Activated naive CD8-positive, alpha-beta T cell treated with anti-CD3 and anti-CD28 coated beads, Interleukin-2, amount 50 U/mL, for 16 hours (primary cell): ENCODE data around the gene MTMR3.

ENCODE experiments used
- DNase-seq: peaks from one replicate; pipeline ENCODE4 v3.0.0-alpha.2; 2020; ENCODE audit warnings: low read depth, low spot score

MTMR3 gene

DNA sequence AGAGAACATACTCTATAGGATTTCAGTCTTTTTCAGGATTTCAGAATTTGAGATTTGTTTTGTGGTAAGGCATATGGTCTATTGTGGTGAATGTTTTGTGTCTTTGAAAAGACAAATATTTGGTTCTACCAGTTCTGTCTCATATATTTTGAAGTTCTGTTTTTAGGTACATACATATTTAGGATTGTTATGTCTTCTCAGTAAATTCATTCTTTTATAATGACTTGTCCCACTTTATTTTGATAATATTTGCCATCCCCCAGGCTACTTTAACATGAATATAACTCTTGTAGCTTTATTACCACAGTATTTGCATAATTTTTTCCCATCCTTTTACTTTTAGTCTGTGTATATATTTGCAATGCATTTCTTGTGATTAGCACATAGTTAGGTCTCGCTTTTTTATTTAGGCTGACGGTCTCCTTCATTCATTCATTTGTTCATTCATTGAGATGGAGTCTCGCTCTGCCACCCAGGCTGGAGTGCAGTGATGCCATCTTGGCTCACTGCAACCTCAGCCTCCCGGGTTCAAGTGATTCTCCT is 32.1 kb downstream of the MTMR3 start:
- DNase-seq, result no peak

DNA sequence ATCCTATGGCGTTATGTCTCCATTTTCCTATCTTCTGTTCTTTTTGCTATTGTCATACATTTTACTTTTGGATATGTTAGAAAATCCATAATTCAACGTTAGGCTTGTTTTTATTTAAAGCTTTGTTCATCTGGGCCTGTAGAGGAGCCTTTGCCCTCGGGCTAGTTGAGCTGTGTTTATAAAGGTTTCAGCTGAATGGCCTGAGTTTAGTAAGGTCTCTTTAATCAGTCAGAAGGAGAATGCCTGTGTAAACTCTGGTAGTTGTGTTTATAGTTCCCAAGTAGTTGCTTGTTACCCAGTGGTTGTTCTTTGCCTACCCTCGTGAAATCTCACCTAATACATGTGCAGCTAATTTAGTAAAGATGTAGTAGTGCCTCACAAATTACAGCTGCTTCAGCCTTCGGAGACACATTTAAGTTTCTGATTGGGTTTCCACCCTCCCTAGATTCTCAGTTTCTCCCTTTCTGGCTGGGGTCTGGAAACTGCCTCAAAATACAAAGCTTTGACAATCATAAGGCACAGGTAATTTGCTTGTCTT is 33.1 kb downstream of the MTMR3 start:
- DNase-seq, result no peak

DNA sequence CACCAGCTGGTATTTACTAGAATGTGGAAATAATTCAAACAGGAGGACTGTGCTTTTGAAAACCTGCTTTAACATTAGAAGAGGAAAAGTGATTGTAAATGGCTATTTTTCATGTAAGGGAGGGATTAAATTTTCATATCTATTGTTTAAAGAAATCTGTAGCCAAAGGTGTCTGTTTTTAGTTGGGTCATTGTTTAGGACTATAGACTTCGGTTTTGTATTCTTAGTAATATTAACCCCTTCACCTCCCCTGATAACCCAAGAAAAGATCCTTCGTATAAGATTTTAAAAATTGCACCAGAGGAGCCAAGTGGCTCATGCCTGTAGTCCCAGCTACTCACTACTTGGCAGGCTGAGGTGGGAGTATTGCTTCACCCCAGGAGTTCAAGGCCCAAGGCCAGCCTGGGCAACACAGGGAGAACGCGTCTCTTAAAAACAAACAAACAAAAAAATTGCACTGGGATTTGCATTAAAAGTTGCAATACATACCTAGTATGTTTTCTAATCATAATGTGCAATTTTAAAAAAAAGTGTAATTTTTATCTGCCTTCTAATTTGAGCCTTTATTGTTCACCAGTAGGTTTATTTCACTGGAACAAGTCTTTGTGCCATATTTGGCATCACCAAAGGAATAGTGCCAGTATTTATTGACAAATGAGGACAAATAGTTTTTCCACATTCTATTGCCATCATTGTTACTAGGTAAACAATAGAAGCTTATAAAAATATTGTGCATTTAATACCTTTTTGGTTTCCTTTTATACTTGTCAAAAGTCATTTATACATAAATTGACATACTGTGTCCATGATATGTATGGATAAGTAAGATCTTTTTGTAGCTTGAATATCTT is 34.3 kb downstream of the MTMR3 start:
- no peak for DNase-seq

DNA sequence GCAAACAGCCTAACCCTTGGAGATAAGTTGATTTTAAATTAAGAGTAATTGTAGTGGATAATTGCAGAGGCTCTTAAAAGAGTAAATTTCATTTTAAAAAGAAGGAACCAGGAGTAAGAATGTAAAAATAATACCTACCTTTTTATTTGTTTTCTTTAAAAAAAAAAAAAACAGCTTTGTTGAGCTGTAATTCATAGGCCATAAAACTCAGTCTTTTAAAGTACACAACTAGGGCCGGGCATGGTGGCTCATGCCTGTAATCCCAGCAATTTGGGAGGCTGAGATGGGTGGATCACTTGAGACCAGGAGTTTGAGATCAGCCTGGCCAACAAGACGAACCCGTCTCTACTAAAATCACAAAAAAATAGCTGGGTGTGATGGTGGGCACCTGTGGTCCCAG is 42.4 kb downstream of the MTMR3 start:
- DNase-seq, result no peak

DNA sequence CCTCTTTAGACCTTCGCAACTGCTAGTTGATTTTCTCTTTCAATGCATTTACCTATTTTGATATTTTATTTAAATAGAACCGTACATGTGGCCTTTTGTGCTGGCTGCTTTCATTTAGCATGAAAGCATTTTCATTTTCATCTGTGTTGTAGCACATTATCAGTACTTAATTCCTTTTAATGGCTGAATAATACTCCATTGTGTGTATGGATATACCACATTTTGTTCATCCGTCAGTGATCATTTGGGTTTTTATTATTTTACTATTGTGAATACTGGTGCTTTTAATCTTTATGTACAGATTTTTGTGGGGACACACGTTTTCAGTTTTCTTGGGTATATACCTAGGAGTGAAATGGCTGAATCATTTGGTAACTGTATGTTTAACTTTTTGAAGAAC is 43.1 kb downstream of the MTMR3 start:
- DNase-seq, result no peak

DNA sequence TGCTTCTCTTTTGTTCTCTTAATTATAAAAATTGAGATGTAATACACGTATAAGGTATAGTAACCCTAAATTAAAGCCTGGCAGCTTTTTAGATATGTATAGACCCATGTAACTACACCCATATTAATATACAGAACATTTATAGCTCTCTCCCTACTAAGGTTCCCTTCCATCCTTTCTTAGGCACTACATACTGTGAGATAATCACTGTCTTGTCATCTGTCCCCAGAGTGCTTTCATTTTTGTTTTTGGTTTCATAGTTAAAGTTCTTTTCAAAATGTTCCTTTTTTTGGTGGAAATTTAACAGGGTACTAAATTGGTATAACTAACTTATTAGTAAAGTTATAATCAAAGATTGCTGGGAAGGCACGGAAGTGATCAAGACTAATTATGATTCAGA is 49.2 kb downstream of the MTMR3 start:
- DNase-seq, result no peak

DNA sequence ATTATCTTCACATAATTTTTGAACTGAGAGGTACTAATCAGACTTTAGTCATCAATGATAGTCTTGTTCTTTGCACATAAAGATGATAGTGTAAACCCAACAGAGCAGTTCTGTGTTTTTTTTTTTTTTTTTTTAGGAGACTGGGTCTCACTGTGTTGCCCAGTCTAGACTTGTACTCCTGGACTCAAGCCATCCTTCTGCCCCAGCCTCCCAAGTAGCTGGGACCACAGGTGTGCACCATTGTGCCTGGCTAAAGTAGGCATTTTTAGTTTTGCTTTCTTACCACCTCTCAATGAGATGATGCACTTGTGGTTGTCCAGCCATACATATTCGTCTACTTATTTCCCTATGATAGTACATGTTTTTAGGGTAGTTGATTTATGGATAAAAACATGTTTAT is 50.6 kb downstream of the MTMR3 start:
- DNase-seq, result no peak

DNA sequence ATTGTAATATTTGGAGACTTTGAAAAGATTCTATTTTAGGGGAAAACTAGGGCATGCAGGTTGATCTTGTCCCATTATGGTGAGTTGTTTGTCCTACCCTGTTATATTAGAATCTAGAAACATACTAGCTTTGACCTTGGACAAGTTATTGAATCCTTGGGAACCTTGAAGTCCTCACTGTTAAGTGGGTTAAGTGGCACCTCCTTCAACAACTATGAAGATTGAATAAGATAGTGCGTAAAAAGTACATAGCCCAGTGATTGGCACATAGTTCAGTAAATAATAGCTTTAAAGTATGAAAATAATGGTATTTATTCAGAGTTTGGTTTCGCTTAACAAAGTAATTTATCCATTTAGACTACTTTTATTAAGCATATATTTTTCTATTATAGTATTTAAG is 51.6 kb downstream of the MTMR3 start:
- no peak for DNase-seq

DNA sequence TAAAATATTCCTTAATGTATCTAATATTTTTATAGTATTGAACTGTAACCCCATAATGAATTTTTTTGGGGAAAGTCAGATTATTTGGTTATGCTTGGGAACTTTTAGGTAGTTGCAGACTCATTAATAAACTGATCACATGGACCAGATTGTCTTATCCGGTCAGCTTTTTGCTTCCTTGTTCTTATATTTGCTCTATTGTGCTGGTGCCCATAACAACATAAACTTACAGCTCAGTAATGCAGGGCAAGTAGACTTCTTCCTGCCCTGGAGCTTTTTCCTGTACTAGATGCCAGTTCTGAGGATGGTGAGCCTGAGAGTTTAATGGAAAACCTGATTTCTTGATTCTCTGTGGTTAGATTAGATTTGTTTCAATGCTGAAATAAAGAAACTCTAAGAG is 53.2 kb downstream of the MTMR3 start:
- DNase-seq, result no peak

DNA sequence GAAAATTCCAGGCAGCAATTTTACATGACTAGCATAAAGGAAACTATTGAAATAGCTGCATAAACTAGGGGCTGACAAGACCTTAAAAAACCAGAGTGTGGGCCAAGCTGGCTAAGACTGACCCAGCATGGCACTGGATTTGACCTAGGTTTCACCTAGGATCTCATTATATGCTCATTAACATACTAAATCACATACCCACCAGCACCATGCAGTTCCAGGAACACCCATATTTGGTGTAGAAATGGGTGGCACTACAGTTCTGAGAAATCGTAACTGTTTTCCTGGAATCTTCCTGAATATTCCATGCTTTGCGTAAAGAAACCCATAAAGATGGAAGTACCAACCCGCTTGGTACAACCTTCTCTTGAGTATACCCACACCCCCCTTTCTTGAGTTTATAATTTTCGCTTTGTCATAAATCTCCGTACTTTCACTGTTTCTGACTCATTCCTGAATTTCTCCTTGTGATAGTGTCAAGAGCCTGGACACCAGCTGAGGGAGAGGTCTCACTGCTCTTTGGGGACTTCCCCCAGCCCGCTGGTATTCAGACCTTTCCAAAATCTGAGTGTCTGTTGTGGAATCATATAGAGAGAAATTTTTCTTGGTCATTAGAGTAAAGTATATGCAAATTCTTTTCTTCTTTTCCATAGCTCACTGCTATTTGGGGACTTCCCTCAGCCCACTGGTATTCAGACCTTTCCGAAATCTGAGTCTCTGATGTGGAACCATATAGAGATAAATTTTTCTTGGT is 55.1 kb downstream of the MTMR3 start:
- DNase-seq, result no peak

DNA sequence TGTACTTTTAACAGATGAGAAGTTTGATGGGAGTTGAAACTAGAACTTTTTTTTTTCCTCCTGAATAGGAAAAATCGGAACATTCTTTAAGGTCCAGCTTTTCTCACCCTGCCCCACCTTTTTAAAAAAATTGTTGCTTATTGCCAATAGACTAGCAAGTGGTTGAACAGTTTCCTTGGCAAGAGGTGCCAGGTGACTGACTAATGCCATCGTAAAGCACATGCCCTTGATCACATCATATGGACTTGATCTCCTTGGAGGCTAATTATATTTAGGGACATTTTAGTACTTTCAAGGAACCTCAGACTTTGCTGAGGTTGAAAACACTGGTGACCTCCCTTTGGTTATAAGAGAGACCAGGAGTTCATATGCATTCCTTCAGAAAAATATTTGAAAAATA is 57.6 kb downstream of the MTMR3 start:
- DNase-seq, result no peak

DNA sequence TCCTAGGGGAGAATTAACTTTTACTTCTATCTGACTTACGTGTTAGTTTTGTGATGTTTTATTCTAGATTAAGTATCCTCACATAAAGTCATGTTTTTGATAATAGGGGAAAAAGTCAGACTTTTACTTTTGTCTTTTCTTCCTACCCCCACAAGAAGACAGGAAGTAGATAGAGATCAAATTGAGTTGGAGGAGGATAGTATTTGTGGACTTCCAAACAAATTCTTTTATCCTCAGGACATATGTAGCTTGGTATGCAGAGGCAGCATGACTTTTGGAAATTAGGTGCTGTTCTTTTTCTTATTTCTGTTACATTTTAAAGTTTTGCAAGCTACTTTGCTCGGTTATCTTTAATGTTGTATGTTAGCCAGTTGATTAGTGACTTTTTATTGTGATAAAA is 61.4 kb downstream of the MTMR3 start:
- DNase-seq, result no peak

DNA sequence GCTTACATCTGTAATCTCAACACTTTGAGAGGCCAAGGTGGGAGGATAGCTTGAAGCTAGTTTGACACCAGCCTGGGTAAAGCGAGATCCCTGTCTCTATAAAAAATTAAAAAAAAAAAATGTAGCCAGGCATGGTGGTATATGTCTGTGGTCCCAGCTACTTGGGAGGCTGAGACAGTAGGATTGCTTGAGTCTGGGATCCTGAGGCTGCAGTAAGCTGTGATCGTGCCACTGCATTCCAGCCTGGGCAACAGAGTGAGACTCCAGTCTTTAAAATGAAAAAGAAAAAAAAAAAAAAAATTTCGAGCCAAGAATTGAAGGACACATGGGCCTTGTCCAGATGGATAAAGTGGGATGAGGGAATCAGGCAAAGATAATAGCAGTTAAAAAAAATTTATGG is 62.5 kb downstream of the MTMR3 start:
- no peak for DNase-seq

DNA sequence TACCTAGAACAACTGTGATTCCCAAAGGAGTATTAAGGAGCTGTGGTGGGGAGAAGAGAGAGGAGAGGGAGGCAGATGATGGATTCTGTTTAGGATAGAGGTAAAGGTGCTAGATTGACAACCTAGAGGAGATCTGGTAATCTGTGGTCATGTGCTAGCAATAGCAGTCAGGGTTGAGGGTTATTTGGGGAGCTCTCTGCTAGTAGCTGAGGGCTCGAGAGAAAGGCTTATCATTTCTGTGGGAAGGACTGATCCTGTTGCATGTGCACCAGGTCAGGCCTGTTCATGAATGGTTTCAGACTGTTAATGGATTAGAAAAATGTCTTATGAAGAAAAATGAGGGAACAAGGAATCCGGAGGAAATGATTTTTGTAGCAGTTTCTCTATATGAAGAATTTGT is 63.2 kb downstream of the MTMR3 start:
- DNase-seq, result no peak

DNA sequence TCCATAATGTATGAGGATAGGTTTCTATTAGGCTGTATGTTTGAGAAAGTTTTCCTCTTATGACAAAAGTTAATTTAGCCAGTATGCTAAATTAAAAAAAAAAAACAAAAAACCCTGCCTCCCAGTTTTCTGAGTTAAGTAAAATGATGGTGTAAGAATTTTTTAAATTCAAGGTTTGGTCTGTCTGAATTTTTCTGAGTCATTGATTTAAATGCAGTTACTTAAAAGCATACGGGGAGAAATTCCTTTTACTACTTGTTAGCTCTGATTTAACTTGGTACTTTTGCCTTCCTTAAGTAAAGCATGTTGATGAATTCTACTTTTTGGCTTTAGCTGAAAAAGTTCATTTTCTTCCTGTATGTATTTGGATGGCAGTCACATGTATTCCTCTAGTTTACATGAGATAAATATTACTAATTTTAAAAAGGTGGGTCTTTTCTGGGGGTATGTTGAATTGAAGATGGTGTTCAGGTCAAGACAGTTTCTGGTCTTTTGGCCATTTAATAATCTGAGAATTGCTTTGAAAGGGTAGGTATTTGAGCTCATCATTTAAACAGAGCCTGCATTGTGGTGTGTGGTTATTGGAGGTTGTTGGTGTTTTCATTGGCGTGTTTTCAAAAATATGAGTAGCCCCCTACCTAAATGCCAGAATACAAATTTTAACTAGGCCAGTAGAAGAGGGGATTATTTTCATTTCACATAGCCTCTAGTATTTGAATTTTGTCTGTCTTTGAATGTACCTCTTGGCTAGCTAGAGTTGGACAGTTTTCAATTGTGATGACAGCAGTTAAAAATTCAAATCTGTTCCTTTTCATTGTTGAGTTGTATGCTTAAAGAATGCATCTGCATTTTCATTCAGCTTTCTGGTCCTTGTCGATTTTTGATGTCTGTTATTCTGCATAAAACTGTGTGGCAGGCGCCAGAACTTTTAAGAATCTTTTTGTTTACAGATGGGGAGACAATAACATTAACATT is 64.7 kb downstream of the MTMR3 start:
- DNase-seq, result no peak

DNA sequence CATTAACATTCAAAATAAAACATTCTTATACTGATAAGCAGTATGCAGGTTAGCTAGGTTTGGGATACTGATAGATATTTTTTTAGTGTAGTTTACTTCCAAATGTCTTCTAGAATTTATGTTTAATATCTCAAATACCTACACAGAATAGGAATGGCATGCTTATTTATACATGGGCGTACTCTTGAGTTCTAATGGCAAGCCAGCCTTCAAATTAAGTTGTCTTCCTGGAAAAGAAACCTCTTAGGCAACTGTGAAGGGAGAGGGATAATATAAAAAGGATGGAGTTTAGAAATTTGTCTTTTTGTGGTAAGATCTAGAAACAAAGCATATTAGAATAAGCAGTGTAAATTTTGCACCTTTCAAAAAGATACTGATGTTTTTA is 65.4 kb downstream of the MTMR3 start:
- DNase-seq, result no peak

DNA sequence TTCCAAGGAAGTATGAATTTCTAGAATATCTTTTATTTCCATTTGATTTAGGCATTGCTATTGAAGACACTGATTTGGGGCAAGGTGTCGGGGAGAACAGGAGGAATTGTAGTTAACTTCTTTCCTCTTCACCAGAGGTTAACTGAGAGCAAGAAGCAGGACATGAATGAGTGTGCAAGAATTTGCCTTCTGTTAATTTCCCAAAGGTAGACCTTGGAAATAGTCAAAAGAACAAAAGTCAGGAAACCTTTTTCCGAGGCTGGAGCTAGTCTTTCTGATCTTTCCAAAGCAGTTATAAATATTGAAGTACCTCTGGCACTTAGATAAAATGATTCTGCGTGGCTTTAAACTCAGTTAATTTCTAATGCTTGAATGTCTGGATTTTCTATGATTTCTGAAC is 66.9 kb downstream of the MTMR3 start:
- DNase-seq, result no peak

DNA sequence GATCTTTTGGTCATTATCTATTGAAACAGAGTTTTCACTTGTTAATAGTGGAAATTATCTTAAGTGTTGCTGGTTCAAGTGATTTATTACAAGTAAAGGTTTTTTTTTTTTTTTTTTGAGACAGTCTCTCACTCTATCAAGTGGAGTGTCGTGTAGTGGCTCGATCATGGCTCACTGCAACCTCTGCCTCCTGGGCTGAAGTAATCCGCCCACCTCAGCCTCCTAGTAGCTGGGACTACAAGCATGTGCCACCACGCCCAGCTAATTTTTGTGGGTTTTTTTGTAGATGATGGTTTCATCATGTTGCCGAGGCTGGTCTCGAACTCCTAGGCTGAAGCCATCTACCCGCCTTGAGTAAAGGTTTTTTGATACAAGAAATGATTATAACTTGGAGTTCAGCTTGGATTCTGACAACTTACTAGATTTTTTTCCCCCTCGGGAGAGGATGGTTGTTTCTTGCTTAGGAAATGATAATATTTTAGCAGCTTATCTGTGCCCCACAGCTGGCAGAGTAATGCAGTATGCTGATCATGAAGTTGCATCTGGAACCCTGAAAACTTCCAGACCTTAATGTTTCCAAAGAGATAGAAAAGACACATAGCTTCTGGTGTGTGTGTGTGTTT is 68.9 kb downstream of the MTMR3 start:
- no peak for DNase-seq

DNA sequence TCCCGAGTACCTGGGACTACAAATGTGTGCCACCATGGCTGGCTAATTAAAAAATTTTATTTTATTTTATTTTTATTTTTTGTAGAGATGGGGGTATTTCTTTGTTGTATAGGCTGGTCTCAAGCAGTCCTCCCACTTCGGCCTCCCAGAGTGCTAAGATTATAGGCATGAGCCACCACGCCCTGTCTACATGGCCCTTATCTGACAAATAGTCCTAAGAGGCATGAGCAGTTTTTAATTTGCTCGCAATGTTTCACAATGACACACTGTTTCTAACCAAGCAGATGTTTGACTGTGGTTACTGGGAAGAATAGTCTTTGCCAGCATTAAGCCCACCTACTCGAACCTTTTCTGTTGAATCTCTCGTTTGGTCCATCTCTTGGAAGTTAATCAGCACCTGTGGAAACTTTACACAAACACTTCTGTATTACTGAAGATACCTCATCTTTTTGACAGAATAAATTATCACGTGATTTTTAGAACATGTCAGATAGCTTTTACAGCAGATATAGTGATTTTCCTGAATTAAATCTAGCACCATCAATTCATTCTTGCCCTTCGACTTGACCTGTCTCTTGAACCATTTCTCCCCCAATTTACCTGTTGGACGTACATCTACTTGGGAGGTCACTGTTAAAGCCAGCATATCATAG is 71.4 kb downstream of the MTMR3 start:
- no peak for DNase-seq

DNA sequence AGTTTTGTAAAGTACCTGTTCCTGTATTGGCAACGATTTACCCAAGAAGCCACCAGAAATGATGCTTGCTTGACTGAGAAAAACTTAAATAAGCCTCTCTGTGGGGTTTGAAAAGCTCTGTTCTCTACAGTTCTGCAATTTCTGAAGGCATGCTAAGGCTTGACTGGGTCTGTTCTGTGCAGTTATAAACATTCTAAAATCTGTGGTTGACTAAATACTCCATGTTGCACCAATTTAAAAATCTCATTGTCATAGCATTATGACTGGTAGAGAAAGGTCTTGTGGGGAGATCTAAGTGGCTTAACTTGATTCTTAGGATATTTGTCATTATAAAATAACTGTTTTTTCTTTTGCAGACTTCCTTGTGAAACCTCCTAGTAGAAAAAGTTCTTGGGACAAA is 73.7 kb downstream of the MTMR3 start:
- DNase-seq, result no peak

DNA sequence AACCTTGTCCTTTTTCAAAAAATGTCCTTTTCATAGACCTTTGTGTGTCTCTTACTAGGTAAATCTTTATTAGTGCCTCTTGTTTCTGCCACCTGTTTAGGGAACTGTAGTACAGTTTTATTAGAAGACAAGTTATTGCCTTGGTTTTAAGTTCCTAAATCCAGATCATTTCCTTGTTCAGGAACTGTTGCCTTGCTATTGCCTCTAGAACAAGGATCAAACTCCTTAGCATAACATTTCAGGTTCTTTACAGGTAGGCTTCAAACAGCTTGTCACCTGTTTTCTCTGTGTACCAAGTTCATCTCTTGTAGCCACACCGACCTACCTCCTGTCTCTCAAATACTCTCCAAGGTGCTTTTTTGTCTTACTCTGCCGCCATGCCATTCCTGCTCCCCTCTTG is 75.2 kb downstream of the MTMR3 start:
- DNase-seq, result no peak
